ENCODE measurements around the gene MAD2L1BP. TPM values are rescaled to one million over a fixed set of nuclear protein-coding genes. Genes with fewer than 3 reads are reported as not detected.
"Not testable (repeated sequence)": the region's sequence is repeated elsewhere in the genome, so short reads cannot be mapped to it uniquely, and the experiment has no call there.

Gene MAD2L1BP
- total RNA-seq, 4 donors from 2014 or later, result 20.8 to 31.1 (median 27.7) TPM

- TF ChIP-seq CTCF (IDR thresholded peaks at IDR 0.05), result no peak
- TF ChIP-seq POLR2A (IDR thresholded peaks at IDR 0.05), result no peak
- WGBS, 2 donors, result 83 to 90% methylated on average over 3 of the region's 3 CpGs
- no peak overlapping the region for H3K4me3 ChIP-seq (ENCODE audit: low read depth, poor library complexity, severe bottlenecking)
- intact Hi-C loops (cut with DNase I; ENCODE audit: low total_unique reads), result no loop called here
- DNase-seq (ENCODE audit: low spot score in 2 of 2), result no peak
These were observed 21.7 kb downstream of the MAD2L1BP start for GRCh38 chr6:43657221-43657802.

- DNase-seq (ENCODE audit: low spot score in 2 of 2), result no peak
- TF ChIP-seq CTCF (IDR thresholded peaks at IDR 0.05) (no peak), POLR2A (IDR thresholded peaks at IDR 0.05) (no peak)
- no peak overlapping the region for H3K4me3 ChIP-seq (ENCODE audit: low read depth, poor library complexity, severe bottlenecking)
- WGBS, 2 donors, result 79 to 87% methylated on average over 9 of the region's 9 CpGs
- intact Hi-C loops (cut with DNase I; ENCODE audit: low total_unique reads), result no loop called here
These were observed 22.5 kb downstream of the MAD2L1BP start for GRCh38 chr6:43658161-43658560.

GRCh38 chr6:43662948-43663347, 27.3 kb downstream of the MAD2L1BP start:
- intact Hi-C loops (cut with DNase I; ENCODE audit: low total_unique reads); DNase-seq (ENCODE audit: low spot score in 2 of 2); H3K4me3 ChIP-seq (ENCODE audit: low read depth, poor library complexity, severe bottlenecking): not testable (repeated sequence)
- 89 to 94% methylated on average over 5 of the region's 5 CpGs for WGBS, 2 donors

DNA sequence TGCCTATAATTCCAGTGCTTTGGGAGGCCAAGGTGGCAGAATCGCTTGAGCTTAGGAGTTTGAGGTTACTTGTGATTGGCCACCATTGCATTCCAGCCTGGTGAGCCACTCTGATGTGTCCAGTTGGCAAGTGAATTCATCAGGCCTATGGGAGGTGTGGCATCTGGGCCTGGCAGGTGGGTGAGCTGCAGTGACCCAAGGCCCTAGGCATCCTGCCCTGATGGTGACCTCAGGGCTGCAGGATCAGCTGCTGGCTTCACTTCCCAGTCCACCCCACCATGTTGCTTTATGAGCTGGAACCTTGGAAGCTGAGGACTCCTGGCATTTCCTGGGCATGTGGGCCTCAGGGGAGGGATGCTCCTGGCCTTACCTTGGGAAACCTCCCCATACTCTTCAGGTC, 29.7 kb downstream of the MAD2L1BP start:
- no peak for DNase-seq (ENCODE audit: low spot score in 2 of 2)
- TF ChIP-seq POLR2A (IDR thresholded peaks at IDR 0.05) (no peak), CTCF (IDR thresholded peaks at IDR 0.05) (no peak)
- no peak overlapping the region for H3K4me3 ChIP-seq (ENCODE audit: low read depth, poor library complexity, severe bottlenecking)
- intact Hi-C loops (cut with DNase I; ENCODE audit: low total_unique reads), result loop anchor here (5.0 kb wide), 2 partner anchors 97 to 412 kb away; no protein-coding TSS in a partner anchor
- whole genome bisulfite sequencing, 2 donors, result 88 to 100% methylated on average over 1 of the region's 1 CpG

GRCh38 chr6:43666196-43666920, 30.7 kb downstream of the MAD2L1BP start:
- TF ChIP-seq CTCF (IDR thresholded peaks at IDR 0.05), result no peak
- DNase-seq (ENCODE audit: low spot score in 2 of 2), result no peak
- WGBS, 2 donors, result 58 to 65% methylated on average over 13 of the region's 13 CpGs
- H3K4me3 ChIP-seq (ENCODE audit: low read depth, poor library complexity, severe bottlenecking), result no peak overlapping the region
- intact Hi-C loops (cut with DNase I; ENCODE audit: low total_unique reads), result loop anchor here (5.0 kb wide), 2 partner anchors 96 to 411 kb away; no protein-coding TSS in a partner anchor

DNA sequence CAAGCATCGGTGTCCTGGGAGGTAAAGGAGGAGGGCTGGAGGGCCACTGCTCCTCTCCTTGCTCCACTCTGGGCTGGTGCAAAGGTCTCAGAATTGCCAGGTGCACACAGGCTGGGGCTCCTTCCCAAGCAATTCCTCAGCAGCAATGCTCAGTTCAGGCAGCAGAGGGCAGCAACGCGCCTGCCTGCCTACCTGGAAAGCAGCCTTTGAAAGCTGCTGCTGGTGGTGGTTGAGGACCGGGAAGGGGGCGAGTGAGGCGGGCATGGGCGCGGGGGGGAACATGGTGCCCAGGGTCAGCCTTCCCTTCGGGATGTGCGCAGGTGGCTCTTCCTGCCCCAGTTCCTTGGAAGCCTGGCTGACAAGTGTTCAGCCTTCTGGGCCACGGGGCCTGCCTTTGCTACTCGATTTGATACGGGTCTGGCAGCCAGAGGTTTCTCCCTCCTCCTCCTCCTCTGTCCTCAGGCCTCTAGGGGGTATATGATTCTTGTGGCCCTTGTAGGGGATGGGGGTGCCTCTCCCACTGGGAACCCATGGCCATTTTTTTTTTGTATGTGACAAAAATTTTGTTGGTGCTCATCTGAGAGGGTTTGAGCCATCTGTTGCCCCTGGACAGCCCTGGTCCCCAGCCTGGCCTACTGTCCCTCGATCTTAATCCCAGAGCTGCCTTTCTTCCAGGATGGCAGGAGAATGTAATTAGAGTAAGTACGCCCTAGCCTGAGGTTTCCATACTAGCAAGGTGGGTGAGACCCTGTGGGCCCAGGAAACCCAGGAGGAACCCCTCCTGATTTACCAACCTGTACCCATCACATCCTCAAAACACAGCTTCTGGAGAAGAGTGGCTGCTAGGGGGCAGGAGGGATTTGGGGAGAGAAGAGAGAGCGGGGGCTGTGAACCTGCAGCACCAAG, 31.9 kb downstream of the MAD2L1BP start:
- no peak for TF ChIP-seq POLR2A (IDR thresholded peaks at IDR 0.05)
- peak in 1 of 3 donors; percentile 91 for TF ChIP-seq CTCF (IDR thresholded peaks at IDR 0.05)
- peak; percentile 65 to 97 for DNase-seq (ENCODE audit: low spot score in 2 of 2)
- H3K4me3 ChIP-seq (ENCODE audit: low read depth, poor library complexity, severe bottlenecking), result no peak overlapping the region
- intact Hi-C loops (cut with DNase I; ENCODE audit: low total_unique reads), result loop anchor here (5.0 kb wide), 2 partner anchors 95 to 410 kb away; no protein-coding TSS in a partner anchor
- 11 to 15% methylated on average over 12 to 14 of the region's 16 CpGs for WGBS, 2 donors
